Retinal pigment epithelial cell (primary cell): ENCODE measurements around the gene BZW2.

ENCODE experiments used
- DNase-seq: peaks from one replicate; pipeline ENCODE4 v3.0.0-alpha.2; 2010; ENCODE audit warnings: low read depth
- H3K4me3 ChIP-seq: 2 replicates; pipeline ENCODE4 v1.5.1; 2011; ENCODE audit warnings: mild to moderate bottlenecking, low read length, control low read depth, moderate library complexity
- CTCF ChIP-seq: conservative IDR thresholded peaks from 2 replicates; pipeline ENCODE4 v1.5.1; 2011; ENCODE audit warnings: low read depth, low read length, control low read depth, inconsistent platforms

Gene BZW2

DNA sequence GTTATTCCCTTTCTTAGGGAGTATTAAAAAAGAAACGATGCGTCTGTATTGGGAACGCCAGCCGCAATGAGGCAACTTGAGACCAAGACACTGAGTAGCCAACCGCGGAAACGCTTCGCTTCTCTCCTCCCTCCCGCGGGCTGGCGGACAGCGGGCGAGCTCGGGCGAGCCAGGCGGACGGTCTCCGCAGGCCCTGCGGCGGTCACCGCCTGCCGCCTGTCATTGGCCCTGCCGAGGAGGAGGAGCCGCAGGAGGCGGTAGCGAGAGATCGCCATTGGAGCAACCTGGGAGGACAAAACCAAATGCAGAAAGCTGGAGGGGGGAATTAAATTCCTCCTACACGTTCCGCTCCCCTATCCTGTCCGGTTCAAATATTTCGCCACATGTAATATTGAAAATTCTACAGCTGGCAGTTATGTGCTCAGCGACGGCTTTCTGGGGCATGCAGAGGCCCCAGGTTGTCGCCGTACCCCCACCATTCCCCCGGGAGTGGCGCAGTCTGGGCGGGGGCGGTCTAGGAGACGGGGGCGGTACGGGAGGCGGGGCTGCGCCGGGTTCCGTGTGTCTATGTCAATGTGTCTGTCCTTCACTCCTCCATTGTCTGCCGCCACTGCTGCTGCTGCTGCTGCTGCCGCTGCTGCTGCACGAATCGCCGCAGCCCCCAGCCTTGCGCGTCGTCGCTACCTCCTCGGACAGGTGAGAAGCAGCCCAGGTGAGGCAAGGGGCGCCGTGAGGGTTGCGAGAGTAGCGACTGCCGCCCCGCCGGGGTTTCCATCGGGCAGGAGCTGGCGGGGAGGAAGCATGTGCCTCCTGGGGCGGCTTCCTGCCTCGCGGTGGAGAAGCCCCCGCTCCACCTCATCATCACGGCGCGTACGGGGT lies at the start of gene BZW2, which contains the start of gene ANKMY2:
Gene BZW2 (plus strand): TSS at position 589 of the 879 bp plus-strand sequence. CDS start 19,263 bp downstream, outside the sequence.
Gene ANKMY2 (minus strand): TSS at position 162 of the 879 bp plus-strand sequence. CDS start 181 bp downstream, outside the sequence.
- TF ChIP-seq CTCF = no peak
- peak; percentile 87 for DNase-seq
- peak within 1 kb of the TSS; percentile 90 for H3K4me3 ChIP-seq

DNA sequence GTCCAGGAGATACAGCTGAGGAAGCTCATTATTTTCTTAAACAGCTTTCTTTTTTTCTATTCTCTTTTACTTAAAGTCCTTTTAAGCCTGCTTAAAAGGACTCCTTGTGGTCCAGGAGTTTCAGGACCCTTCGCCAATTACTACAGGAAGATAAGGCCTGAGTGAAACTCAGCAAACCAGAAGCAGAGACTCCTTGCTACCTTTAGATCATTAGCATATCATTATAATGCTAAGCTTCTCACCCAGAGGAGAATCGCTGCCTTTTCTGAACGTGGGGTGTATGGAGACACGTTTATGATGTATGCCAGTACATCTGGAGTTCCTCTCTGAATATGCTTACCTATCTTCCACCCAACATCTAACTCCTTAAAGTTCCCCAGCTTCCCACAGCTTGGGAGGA lies 48.0 kb upstream of the BZW2 start:
- H3K4me3 ChIP-seq = no peak overlapping the region
- no peak for DNase-seq
- no peak for TF ChIP-seq CTCF

- no peak for DNase-seq
- H3K4me3 ChIP-seq = no peak overlapping the region
- TF ChIP-seq CTCF = no peak
Observed at GRCh38 chr7:16599860-16600259, 46.1 kb upstream of the BZW2 start.

GRCh38 chr7:16603633-16604032 lies 42.3 kb upstream of the BZW2 start:
- DNase-seq = no peak
- no peak for TF ChIP-seq CTCF
- no peak overlapping the region for H3K4me3 ChIP-seq

DNA sequence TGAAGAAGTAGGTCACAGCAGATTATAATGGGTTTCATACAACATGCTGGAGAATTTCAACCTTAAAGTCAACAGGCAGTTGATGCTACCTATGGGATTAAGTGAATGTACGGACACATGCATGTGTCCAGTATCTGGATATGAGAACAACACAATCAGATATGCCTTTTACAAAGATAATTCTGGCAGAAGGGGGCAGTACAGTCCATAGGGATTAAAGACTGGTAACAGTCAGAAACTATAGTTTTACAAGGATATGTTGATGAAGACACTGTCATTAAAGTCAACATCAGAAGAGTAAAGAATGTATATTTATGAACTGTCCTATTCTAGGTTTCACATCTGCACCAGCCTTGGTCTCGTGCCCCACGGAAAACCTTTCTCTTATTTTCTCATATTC lies 41.9 kb upstream of the BZW2 start:
- no peak for DNase-seq
- TF ChIP-seq CTCF = peak; percentile 50
- H3K4me3 ChIP-seq = no peak overlapping the region

GRCh38 chr7:16606704-16607103 lies 39.3 kb upstream of the BZW2 start:
- no peak for TF ChIP-seq CTCF
- no peak for DNase-seq
- H3K4me3 ChIP-seq = no peak overlapping the region

- DNase-seq = no peak
- no peak overlapping the region for H3K4me3 ChIP-seq
- TF ChIP-seq CTCF = no peak
Observed at GRCh38 chr7:16609842-16610450, 36.0 kb upstream of the BZW2 start.
